Transverse colon (tissue), 4 donors: Measurements from ENCODE around the gene SMAD5. TPM values are rescaled to one million over a fixed set of nuclear protein-coding genes. Genes with fewer than 3 reads are reported as not detected.

Source experiments
- DNase-seq: peaks from one replicate; pipeline ENCODE4 v3.0.0-alpha.2; 2019
- H3K27ac ChIP-seq, 4 donors: fragments of 200-600 bp; sonication (generic); 2 replicates each; pipeline ENCODE4 v1.5.1; 2016 to 2018; ENCODE audit warnings: inconsistent platforms in 4 of 4
- H3K27me3 ChIP-seq: fragments of 200-600 bp; sonication (generic); 2 replicates; pipeline ENCODE4 v1.5.1; 2017; ENCODE audit warnings: inconsistent platforms
- H3K36me3 ChIP-seq, 4 donors: fragments of 200-600 bp; sonication (generic); 2 replicates each; pipeline ENCODE4 v1.5.1; 2017 to 2019; ENCODE audit warnings: inconsistent platforms in 4 of 4
- H3K4me1 ChIP-seq, 4 donors: fragments of 200-600 bp; sonication (generic); 2 replicates each; pipeline ENCODE4 v1.5.1; 2017 to 2020; ENCODE audit warnings: inconsistent platforms in 4 of 4
- H3K4me3 ChIP-seq, 4 donors: fragments of 200-600 bp; sonication (generic); 1 replicate in 1 of 4; 2 replicates in 3 of 4; pipeline versions ENCODE4 v1.5.1 to v1.6.1; 2017 to 2019; ENCODE audit warnings: inconsistent platforms in 4 of 4
- H3K9me3 ChIP-seq, 2 donors: fragments of 200-600 bp; sonication (generic); 2 replicates each; pipeline ENCODE4 v1.5.1; 2017 to 2019; ENCODE audit warnings: inconsistent platforms in 2 of 2
- CTCF ChIP-seq, 5 experiments: fragments of 200-600 bp in 3 of 5; fragments of 450-650 bp in 2 of 5; sonication (generic) in 3 of 5; IDR thresholded peaks; 1 replicate in 2 of 5; 2 replicates in 3 of 5; pipeline ENCODE4 v1.5.1; 2016 to 2017; ENCODE audit warnings: antibody characterized with exemption in 5 of 5, inconsistent platforms in 3 of 5, mild to moderate bottlenecking in 2 of 5, moderate library complexity in 1 of 5
- EP300 ChIP-seq: sonication (generic); formaldehyde crosslinking; IDR thresholded peaks from one replicate; pipeline ENCODE4 v1.6.1; 2017; ENCODE audit warnings: antibody characterized with exemption, low read depth
- POLR2A ChIP-seq: fragments of 450-650 bp; IDR thresholded peaks from one replicate; pipeline ENCODE4 v1.6.1; 2016; ENCODE audit warnings: antibody characterized with exemption, mild to moderate bottlenecking, moderate library complexity
- POLR2AphosphoS5 ChIP-seq, 3 donors: sonication (generic); formaldehyde crosslinking; IDR thresholded peaks; one replicate each; pipeline ENCODE4 v1.6.1; 2016; ENCODE audit warnings: antibody characterized with exemption in 3 of 3
- WGBS, 2 donors: methylation state at CpG; one replicate each; pipeline ENCODE4 v1.1.5; 2018; ENCODE audit warnings: low coverage in 1 of 2; 5-methylcytosine and 5-hydroxymethylcytosine counted together
- in situ Hi-C, 4 donors: fragments of 200-750 bp; cut with MboI; loops; one replicate each; pipeline versions ENCODE4 v1.15.0 to v1.15.1; 2017; ENCODE audit warnings: low sequenced_read_pairs in 3 of 4, low pct_ligation_motif_present in 1 of 4, low pct_unique_long_range_greater_than_20kb in 1 of 4
- intact Hi-C: fragments of 100-400 bp; cut with DNase I; formaldehyde crosslinking; loops from one replicate; pipeline ENCODE4 v1.15.1; 2023; ENCODE audit warnings: low total_unique reads
- total RNA-seq, 4 donors: library from RNA; depleted of rRNA; stranded (reverse); fragments of >200 nt; gene quantifications; one replicate each; pipeline ENCODE4 v1.1.0, GENCODE V29; 2016

The SMAD5 gene
- total RNA-seq, 4 donors from 2014 or later, result 14.2 to 272 (median 32.7) TPM

GRCh38 chr5:136166909-136167308, 34.3 kb downstream of the SMAD5 start:
- WGBS, 2 donors, result 76 to 78% methylated on average over 4 of the region's 4 CpGs
- Histone ChIP-seq H3K27ac (no peak overlapping the region), H3K36me3 (peaks cover 0 to 30% (median 8%) of the 10 kb centered on the region in 4 donors), H3K4me1 (no peaks in the 10 kb centered on the region), H3K9me3 (no peaks in the 10 kb centered on the region), H3K4me3 (no peak overlapping the region), H3K27me3 (no peaks in the 10 kb centered on the region)
- TF ChIP-seq EP300 (no peak), POLR2A (no peak)
- no peak for DNase-seq
- in situ Hi-C loops (no loop called here), intact Hi-C loops (no loop called here)

GRCh38 chr5:136169218-136169617, 36.6 kb downstream of the SMAD5 start:
- intact Hi-C loops (no loop called here), in situ Hi-C loops (no loop called here)
- WGBS, 2 donors, result 95% methylated on average over 3 of the region's 3 CpGs; no CpG with 5 or more reads in 1 of the 2 donors
- Histone ChIP-seq H3K27me3 (no peaks in the 10 kb centered on the region), H3K9me3 (no peaks in the 10 kb centered on the region), H3K36me3 (peaks cover 0 to 25% (median 1%) of the 10 kb centered on the region in 4 donors), H3K27ac (no peak overlapping the region), H3K4me3 (no peak overlapping the region), H3K4me1 (no peaks in the 10 kb centered on the region)
- DNase-seq, result no peak
- TF ChIP-seq EP300 (no peak), POLR2A (no peak), POLR2AphosphoS5 (IDR thresholded peaks at IDR 0.05) (no peak), CTCF (IDR thresholded peaks at IDR 0.05) (no peak)

- no peak for DNase-seq
- no peak overlapping the region for H3K4me3 ChIP-seq
- no peaks in the 10 kb centered on the region for H3K27me3 ChIP-seq
- H3K9me3 ChIP-seq, result no peaks in the 10 kb centered on the region
- no peak overlapping the region for H3K27ac ChIP-seq
- H3K36me3 ChIP-seq, result peaks cover 0 to 25% (median 8%) of the 10 kb centered on the region in 4 donors
- H3K4me1 ChIP-seq, result no peaks in the 10 kb centered on the region
- peak; percentile 45 to 62 (median 56) for TF ChIP-seq CTCF (IDR thresholded peaks at IDR 0.05)
- no peak for TF ChIP-seq EP300
- intact Hi-C loops, result no loop called here
- in situ Hi-C loops, result no loop called here
- 85 to 100% methylated on average over 1 to 2 of the region's 2 CpGs for WGBS, 2 donors
These were observed 41.5 kb downstream of the SMAD5 start for GRCh38 chr5:136174021-136174659.

- Histone ChIP-seq H3K27ac (no peak overlapping the region), H3K36me3 (peaks cover 0 to 24% (median 2%) of the 10 kb centered on the region in 4 donors), H3K4me1 (peaks cover 0 to 28% (median 13%) of the 10 kb centered on the region in 4 donors), H3K27me3 (no peaks in the 10 kb centered on the region), H3K4me3 (no peak overlapping the region), H3K9me3 (no peaks in the 10 kb centered on the region)
- 93 to 100% methylated on average over 1 of the region's 1 CpG for WGBS, 2 donors
- in situ Hi-C loops, result no loop called here
- TF ChIP-seq EP300 (no peak), POLR2AphosphoS5 (IDR thresholded peaks at IDR 0.05) (no peak), POLR2A (no peak), CTCF (IDR thresholded peaks at IDR 0.05) (no peak)
- DNase-seq, result no peak
- intact Hi-C loops, result no loop called here
These were observed 50.0 kb downstream of the SMAD5 start for GRCh38 chr5:136182618-136183017.
